ENCODE data around the gene MACROD2.

MACROD2 gene

DNA sequence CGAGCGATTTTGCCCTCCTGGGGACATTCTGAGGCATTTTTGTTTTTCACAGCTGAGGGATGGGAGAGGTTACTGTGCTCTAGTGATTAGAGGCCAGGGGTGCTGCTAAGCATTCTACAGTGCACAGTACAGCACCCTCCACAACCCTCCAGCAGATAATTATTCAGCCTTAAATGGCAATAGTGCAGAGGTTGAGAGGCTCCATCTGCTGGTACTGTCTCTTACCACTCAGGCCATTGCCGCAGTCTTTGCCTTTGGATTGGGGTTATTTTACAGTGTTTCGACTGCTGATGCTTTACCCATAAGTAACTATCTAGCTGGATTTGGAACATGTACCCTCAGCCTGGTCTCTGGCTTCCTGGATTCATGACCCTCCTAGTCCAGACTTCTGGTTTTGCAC, 1872.6 kb downstream of the MACROD2 start:
- no peak for DNase-seq (ENCODE audit: low read depth)
- H3K4me3 ChIP-seq (ENCODE audit: low read length) = no peak overlapping the region

DNA sequence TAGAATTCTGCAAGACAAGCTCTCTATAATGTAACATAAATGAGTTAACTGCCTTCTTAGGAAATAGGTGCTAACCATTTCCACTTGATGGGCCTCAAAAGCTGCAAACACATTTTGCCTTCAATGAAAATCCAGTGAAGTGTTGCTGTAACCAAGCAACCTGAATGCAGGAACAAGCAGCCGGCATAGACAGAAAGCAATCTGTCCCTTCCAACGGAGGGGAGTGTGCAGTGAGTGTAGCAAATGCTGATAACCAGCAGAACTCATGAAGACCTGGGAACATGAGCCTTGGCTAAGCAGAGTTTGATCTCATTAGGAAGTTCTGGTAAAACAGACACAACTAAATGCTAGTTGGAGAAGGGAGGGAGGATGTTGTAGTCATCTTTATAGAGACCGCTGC, 1880.1 kb downstream of the MACROD2 start:
- TF ChIP-seq, protein P1, sequence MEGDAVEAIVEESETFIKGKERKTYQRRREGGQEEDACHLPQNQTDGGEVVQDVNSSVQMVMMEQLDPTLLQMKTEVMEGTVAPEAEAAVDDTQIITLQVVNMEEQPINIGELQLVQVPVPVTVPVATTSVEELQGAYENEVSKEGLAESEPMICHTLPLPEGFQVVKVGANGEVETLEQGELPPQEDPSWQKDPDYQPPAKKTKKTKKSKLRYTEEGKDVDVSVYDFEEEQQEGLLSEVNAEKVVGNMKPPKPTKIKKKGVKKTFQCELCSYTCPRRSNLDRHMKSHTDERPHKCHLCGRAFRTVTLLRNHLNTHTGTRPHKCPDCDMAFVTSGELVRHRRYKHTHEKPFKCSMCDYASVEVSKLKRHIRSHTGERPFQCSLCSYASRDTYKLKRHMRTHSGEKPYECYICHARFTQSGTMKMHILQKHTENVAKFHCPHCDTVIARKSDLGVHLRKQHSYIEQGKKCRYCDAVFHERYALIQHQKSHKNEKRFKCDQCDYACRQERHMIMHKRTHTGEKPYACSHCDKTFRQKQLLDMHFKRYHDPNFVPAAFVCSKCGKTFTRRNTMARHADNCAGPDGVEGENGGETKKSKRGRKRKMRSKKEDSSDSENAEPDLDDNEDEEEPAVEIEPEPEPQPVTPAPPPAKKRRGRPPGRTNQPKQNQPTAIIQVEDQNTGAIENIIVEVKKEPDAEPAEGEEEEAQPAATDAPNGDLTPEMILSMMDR (conservative IDR thresholded peaks at IDR 0.05; ENCODE audit: low read depth, low read length) = no peak
- no peak for DNase-seq (ENCODE audit: low read depth)
- H3K4me3 ChIP-seq (ENCODE audit: low read length) = no peak overlapping the region

More for the DNA sequence above, 1872.6 kb downstream of the MACROD2 start:
- TF ChIP-seq, protein P1 (conservative IDR thresholded peaks at IDR 0.05; ENCODE audit: low read depth, low read length) = no peak

DNA sequence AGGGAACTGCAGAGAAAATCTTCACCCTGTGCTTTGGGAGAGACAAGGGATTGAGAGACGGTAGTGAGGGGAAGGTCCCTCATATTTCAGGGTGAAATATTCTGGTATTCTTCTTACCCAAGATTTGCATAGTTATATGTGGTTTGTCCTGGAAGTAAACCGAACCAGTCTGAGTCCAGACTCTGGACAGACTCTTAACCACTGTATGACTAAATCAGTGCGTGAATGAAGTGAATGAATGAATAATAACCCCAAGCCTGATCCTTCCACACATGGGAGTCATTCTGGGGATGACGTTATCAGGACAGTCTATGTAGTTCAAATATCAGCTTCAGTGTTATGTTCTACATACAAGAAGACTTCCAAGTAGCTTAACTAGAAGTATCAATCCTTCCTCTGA, 1887.2 kb downstream of the MACROD2 start:
- no peak overlapping the region for H3K4me3 ChIP-seq (ENCODE audit: low read length)
- TF ChIP-seq, protein P1 (conservative IDR thresholded peaks at IDR 0.05; ENCODE audit: low read depth, low read length) = no peak
- no peak for DNase-seq (ENCODE audit: low read depth)

DNA sequence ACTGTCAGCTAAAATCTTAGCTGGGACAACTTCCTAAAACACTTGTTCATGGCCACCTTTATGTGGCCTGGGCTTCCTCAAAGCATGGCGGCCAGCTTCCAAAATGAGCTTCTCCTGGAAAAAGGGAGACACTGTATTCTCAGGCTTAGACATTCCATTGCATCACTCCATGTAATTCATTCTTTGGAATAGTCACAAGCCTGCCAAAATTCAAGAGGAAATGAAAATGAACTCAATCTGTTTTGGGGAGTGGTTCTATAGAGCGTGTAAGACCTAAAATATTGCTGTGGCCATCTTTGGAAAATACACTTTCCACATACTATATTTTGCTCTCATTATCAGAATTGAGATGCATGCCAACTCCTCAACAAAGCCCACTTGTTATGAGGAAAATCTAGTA, 1890.9 kb downstream of the MACROD2 start:
- H3K4me3 ChIP-seq (ENCODE audit: low read length) = no peak overlapping the region
- no peak for DNase-seq (ENCODE audit: low read depth)
- TF ChIP-seq, protein P1 (conservative IDR thresholded peaks at IDR 0.05; ENCODE audit: low read depth, low read length) = no peak

DNA sequence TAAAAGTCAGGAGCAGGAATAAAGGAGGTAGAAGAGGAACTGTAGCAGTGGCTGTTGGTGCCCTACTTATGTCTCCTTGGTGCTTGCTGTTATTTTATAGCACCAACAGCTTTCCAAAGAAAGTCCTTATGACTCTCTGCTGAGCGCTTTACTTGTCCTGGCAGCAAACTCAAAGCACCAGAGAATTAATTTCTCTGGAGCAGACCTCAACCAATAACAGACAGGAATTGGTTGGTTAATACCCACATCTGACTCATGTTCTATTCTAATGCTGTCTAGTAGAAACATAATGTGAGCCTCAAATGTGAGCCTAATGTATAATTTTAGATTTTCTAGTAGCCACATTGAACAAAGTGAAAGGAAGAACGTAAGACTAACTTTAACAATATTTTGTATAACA, 1892.1 kb downstream of the MACROD2 start:
- TF ChIP-seq, protein P1 (conservative IDR thresholded peaks at IDR 0.05; ENCODE audit: low read depth, low read length) = no peak
- no peak for DNase-seq (ENCODE audit: low read depth)
- no peak overlapping the region for H3K4me3 ChIP-seq (ENCODE audit: low read length)

DNA sequence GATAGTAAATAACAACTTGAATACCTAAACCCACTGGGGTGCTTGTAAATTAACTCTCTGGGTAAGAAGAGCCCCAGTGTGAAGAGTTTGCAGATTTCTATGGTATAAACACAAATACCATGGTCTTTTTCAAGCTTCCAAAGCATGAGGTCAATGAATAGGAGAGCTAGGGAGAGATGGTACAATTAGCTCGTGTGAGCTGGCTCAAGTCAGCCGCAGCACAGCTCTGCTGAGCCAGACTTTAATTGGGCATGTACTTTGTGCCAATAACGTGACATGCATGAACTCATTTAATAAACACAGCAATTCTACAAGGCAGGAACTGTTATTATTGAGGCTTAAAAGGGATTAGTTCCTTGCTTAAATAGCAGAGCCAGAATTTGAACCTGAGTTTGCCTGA, 1893.7 kb downstream of the MACROD2 start:
- TF ChIP-seq, protein P1 (conservative IDR thresholded peaks at IDR 0.05; ENCODE audit: low read depth, low read length) = no peak
- DNase-seq (ENCODE audit: low read depth) = no peak
- H3K4me3 ChIP-seq (ENCODE audit: low read length) = no peak overlapping the region

DNA sequence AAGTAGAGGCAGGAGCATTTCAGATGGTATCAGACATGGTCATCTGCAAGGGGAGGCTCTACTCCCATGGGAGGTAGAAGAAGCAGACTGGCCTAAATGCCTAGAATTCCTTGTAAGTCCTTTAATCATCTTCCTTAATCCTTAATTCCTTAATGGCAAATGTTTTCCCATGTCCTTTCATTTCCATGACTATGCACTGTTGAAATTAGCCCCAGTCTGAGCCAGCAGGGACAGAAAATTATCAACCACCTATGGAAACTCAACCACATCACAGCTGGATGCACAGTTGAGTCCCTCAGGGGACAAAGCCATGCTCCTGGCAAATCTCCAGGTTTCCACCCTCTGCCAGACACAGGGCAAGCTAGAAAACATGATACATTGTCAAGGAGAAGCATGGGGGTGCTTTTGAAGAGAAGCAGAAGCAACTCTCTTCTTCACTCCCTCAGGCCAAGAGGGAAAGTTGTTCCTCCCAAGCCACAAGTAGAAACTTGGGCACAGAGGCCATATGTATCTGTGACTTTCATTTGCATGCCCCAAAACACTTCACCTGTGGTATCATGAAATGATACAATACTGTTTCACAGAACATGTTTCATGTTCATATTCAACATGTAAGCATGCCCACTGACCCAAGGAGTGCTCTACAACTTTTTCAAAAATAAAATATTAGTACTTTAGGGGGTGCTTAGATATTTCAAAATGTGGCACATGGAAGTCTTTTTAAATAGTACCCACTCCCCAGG, 1894.4 kb downstream of the MACROD2 start:
- H3K4me3 ChIP-seq (ENCODE audit: low read length) = no peak overlapping the region
- DNase-seq (ENCODE audit: low read depth) = no peak
- TF ChIP-seq, protein P1 (conservative IDR thresholded peaks at IDR 0.05; ENCODE audit: low read depth, low read length) = no peak

Measured in retinal pigment epithelial cell (primary cell).